ENCODE data around the gene SHISA9.

GRCh38 chr16:13070268-13070667, 168.9 kb downstream of the SHISA9 start:
- TF ChIP-seq CTCF (IDR thresholded peaks at IDR 0.05) = no peak
- TF ChIP-seq EP300 (IDR thresholded peaks at IDR 0.05) = no peak
- TF ChIP-seq POLR2A (IDR thresholded peaks at IDR 0.05) = no peak
